HG02678 (cell line): ENCODE data around the gene IRS2.
"Not testable (repeated sequence)": the region's sequence is repeated elsewhere in the genome, so short reads cannot be mapped to it uniquely, and the experiment has no call there.

Experiments
- ATAC-seq: cut with Tn5 transposase; IDR thresholded peaks from one replicate; pipeline ENCODE4 v1.9.1; 2021; ENCODE audit warnings: mild to moderate bottlenecking, moderate library complexity; ENCODE audit not compliant: unreplicated experiment

IRS2 gene

DNA sequence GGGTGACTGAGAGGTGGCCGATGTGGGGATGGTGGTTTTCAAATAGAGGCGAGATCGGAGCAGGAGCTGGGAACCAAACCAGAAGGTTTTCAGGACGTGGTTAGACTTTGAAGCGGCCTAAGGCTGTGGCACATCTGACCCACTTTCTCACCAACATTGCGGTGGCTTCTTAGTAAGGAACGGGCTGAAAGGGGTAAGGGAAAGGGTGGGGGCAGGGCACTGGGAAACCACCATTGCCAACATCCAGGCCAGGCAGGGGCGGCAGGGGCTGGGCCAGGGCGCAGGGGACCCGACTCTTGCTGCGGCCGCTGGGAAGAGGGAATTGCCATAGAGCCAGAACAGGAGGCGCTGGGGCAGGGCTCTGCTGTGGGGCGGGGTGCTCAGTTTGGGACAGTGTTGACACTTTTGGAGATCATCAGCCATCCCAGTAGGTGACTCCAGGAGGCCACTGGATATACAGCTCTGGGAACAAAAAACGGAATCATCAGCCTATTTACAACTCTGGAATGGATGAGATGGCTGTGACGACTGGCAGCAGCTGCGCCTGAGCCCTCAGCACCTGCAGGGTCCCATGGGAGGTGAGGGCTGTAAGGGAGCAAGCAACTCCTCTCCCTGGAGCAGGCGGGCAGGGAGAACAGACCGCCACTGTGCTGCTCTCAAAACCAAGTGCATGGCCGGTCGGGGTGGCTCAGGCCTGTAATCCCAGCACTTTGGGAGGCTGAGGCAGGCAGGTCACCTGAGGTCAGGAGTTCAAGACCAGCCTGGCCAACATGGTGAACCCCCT lies 52.2 kb downstream of the IRS2 start:
- ATAC-seq, result no peak

GRCh38 chr13:109733550-109733949 lies 52.8 kb downstream of the IRS2 start:
- ATAC-seq, result no peak

DNA sequence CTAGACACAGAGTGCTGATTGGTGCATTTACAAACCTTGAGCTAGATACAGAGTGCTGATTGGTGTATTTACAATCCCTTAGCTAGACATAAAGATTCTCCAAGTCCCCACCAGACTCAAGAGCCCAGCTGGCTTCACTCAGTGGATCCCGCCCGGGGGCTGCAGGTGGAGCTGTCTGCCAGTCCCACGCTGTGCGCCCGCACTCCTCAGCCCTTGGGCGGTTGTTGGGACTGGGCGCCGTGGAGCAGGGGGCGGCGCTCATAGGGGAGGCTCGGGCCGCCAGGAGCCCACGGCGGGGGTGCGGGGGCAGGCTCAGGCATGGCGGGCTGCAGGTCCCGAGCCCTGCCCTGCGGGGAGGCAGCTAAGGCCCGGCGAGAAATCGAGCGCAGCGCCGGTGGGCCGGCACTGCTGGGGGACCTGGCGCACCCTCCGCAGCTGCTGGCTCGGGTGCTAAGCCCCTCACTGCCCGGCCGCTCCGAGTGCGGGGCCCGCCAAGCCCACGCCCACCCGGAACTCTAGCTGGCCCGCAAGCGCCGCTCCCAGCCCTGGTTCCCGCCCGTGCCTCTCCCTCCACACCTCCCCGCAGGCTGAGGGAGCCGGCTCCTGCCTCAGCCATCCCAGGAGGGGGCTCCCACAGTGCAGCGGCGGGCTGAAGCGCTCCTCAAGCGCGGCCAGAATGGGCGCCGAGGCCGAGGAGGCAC lies 53.8 kb downstream of the IRS2 start:
- not testable (repeated sequence) for ATAC-seq

- no peak for ATAC-seq
Observed at GRCh38 chr13:109730812-109731335, 55.5 kb downstream of the IRS2 start.

DNA sequence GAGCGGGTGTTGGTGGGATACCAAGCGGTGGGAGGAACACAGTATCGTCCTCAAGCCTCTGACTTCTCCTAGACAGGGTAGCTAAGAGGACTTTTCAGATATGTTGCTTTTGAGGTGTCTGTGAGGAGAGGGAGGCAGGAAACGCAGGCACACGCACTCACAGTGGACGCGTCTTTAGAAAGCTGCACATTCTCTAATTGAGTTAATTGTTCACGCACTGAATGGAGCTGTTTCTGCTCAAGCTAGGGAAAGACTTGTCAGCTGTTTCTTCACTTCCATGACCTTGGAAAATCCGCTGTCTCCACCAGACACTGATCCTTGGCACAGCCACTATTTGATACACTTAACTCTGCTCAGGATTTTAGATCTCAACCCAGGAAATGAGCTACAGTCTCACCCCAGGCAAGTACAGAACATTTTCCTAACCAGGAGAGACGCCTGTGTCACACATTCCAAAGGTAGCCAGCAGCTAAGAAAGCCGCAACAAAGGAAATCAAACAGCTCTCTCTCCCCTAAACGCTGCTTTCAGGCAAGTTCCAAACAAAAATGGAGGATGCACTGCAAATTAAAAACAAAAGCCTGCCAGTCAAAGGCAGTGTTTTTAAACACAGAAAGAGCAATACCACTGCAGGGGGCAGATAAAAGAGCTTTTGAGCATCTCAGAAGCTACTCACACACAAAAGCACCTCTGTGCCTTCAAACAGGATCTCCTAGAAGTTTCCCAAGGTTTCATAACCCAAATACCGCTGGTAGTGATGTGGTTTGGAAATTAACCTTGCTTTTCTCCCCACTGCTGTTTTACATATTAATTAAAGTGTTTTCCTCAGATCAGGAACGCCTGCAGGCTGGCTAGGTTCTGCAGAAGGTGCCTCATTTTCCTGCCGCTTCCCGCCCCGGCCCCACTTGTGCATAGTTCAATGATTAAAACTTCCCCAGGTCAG lies 57.3 kb downstream of the IRS2 start:
- no peak for ATAC-seq

DNA sequence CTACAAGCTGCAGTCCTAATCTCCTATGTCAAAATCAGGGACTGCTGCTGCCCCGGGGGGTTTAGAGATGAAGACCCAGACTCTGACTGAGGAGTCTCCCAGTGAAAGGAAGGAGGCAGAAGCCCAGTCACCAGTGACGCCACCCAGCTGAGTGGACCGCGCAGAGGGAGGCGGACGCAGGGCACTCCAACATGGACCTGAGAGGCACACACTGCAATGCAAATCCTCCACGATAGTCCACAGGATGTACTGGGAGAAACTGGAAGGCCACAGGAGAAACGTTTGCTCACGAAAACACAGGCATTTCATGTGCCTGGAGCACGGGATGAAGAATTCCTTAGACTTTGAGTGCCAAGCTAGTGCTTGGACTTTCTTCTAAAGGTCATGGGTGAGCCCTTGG lies 58.3 kb downstream of the IRS2 start:
- no peak for ATAC-seq

- no peak for ATAC-seq
Observed at GRCh38 chr13:109727251-109727650, 59.1 kb downstream of the IRS2 start.

DNA sequence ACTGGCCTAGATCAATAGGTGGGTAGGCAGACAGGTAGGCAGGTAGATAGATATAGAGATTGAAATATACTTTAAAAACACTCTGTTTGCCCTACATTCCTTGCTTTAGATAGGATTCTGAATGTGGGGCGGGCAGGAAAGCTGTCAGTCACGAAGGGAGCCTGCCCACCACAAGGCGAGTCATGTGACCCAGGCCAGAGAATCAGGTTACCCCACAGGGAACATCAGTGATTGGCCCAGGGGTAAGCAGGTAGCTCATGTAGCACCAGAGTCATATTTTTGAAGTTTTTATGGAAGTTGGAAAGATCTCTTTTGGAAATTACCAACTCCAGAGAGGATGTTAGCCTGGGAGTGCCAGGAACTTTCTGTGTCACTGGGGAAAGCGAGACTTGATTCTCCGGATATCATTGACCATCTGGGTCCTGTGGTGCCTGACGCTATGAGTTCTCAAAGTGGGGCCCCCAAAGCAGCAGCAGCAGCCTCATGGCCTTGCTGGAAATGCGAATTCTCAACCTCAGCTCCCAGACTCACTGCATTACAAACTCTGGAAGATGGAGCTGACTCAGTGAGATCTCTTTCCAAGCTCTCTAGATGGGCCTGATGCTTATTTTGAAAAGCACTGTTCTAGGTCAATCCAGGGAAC lies 60.3 kb downstream of the IRS2 start:
- ATAC-seq, result no peak

DNA sequence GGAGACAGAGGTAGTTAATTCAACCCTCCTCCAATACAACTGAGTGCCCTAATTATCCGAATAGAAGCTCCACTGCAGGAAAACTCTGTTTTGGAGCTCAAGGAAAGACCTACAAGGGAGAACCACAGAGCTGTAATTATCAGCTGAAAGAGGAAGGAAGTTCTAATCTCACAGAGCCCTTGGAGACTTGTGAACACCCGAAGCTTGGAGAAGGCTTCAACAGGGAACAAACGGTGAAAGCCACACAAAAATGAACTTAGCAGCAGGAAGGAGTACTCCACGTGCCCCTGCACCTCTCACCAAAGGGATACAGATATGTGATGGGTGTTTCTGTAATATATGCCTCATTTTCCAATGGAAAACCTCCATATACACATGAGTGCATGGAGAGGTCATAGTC lies 61.1 kb downstream of the IRS2 start:
- ATAC-seq, result no peak

DNA sequence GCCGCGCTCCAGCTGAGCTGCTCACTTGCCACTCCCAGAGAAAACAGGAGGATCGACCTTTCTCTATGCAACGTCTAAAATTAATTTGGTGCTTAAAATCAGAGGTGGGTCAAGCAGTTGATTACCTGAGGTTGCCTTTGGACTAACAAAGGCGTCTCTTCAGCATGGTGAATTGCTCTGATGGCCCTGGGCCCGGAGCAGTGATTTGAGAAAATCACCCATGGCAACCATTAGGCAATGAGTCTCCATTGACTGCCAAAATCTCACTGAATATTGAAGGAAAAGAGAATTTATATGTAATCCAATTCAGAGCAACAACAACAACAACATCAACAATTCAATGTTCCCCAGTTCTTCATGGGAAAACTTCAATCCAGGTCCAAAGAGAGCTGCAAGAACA lies 61.8 kb downstream of the IRS2 start:
- no peak for ATAC-seq

DNA sequence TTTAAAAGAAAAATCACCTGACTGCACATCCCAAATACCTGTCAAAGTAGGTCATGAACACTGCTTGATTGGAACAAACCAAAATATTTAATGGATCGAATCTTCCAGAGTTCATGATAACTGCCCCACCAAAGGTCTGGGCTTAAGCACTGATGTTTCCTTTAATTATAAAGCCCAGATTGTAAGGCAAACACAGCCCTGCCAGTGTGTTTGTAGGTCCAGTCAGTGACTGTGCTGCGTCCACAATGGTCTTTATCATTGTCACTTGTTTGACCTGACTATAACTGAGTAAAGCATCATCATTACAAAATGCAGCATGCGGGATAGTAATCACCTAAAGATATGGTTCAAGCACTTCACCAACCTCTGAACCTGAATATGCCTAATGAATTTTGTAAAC lies 63.3 kb downstream of the IRS2 start:
- no peak for ATAC-seq

DNA sequence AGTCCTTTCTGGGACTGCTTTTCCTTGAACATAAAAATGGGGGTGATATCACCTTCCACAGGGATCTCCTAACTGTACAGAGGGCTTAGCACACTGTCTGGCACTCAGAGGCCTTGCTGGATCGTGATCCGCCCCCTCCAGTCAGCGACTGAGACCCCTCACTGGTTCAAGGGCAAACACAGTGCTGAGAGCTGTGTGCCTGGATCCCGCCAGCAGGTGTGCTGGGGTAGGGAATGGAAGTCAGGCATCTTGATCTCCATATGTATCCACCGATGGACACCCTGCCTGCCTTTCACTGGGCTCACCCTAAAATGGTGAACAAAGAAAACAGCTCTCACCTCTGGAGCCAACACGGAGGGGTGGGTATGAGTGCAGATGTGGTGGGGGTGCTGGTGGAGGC lies 64.3 kb downstream of the IRS2 start:
- no peak for ATAC-seq

GRCh38 chr13:109720758-109721184 lies 65.6 kb downstream of the IRS2 start:
- ATAC-seq, result no peak

DNA sequence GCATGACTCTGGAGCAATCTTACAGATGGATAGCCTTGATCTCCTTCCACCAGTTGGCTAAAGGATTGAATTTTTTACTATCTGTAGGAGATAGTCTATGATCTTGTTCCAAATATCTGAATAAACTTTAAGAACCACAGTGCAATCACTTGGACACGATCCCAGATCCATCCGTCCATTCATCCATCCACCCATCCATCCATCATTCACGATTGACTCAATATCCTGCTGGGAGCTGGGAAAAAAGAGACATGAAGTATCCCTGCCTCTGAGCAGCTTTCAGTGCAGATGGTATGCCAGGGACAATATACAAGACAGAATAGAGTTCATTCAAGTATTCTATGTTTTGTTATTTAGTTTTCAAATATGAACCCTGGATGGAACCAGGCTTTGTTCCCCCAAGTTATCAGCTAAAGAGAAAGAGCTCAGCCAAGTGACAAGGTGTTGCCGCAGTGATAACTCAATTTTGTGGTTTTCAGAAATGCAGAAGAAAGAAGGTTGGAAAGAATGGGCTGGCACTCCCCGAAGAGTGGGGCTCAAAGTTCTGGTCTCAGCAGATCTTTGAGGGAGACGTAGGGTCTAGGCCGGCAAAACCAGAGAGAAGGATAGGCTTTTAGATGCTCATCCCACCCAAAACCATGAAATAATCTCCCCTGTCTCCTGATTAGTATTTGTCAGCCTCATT lies 66.3 kb downstream of the IRS2 start:
- ATAC-seq, result no peak

DNA sequence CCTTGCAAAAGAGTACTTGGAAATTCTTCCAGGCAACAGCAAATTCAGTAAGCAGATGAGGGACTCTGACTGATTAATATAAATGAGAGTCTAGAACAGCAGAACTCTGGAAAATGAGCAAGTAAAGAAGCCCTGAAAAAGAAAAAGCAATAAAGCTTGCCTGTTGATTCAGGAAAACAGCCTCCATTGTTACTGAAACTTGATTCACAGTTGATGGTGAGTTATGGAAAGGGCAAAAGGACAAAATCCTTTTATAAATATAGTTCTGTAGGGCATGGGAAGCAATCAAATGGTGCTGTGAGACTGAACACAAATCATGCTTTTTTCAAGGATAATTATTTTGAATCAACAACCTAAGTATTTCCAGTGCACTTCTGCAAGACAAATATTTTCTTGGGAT lies 67.7 kb downstream of the IRS2 start:
- no peak for ATAC-seq

- ATAC-seq, result no peak
Observed at GRCh38 chr13:109717686-109718085, 68.7 kb downstream of the IRS2 start.

GRCh38 chr13:109715902-109716301 lies 70.5 kb downstream of the IRS2 start:
- no peak for ATAC-seq

DNA sequence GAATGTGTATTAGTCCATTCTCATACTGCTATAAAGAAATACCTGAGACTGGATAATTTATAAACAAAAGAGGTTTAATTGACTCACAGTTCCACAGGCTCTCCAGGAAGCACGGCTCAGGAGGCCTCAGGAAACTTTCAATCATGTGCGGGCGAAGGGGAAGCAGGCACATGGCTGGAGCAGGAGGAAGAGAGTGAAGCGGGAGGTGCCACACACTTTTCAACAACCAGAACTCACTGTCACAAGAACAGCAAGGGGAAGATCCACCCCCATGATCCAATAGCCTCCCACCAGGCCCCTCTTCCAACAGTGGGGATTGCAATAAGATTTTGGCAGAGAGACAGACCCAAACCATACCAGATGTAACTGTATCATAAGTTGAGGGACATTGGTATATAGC lies 72.7 kb downstream of the IRS2 start:
- no peak for ATAC-seq

- ATAC-seq, result no peak
Observed at GRCh38 chr13:109712124-109712722, 74.2 kb downstream of the IRS2 start.
